ENCODE data around the gene MTERF4.
"Not testable (repeated sequence)": the region's sequence is repeated elsewhere in the genome, so short reads cannot be mapped to it uniquely, and the experiment has no call there.

Gene MTERF4

DNA sequence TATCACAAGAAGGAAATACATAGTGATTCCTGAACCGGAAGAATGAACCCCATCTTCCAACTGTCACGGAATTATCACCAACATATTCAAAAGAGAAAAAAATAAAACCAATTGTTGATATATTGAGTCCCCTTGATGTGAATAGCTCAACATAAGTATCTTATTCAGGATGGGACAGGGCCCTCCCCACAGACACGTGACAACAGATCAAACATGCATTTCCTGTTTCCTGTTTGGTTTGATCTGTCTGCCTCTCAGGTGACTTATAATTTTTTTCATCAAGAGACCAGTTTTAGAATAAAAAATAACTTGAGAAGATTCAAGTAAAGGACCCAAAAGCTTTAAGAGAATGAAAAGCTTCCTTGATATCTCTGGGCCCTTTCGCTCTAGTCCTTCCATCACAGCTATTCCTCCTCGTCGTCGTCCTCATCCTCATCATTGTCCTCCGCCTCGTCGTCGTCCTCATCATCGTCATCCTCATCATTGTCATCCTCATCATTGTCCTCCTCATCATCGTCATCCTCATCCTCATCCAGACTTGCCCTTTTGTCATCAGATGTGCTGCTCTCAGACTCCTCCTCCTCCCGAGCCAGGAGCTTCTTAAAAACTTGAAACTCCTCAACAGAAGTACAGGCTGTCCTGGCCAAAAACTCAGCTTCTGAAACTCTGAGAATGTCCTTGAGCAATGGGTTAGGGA is 6.3 kb downstream of the MTERF4 start:
- no peaks in the 10 kb centered on the region for H3K4me1 ChIP-seq (ENCODE audit: low read depth, poor library complexity, severe bottlenecking)
- no peaks in the 10 kb centered on the region for H3K27me3 ChIP-seq (ENCODE audit: insufficient read depth, low read depth)
- no peak overlapping the region for H2AFZ ChIP-seq (ENCODE audit: low read depth)
- TF ChIP-seq, protein P1, sequence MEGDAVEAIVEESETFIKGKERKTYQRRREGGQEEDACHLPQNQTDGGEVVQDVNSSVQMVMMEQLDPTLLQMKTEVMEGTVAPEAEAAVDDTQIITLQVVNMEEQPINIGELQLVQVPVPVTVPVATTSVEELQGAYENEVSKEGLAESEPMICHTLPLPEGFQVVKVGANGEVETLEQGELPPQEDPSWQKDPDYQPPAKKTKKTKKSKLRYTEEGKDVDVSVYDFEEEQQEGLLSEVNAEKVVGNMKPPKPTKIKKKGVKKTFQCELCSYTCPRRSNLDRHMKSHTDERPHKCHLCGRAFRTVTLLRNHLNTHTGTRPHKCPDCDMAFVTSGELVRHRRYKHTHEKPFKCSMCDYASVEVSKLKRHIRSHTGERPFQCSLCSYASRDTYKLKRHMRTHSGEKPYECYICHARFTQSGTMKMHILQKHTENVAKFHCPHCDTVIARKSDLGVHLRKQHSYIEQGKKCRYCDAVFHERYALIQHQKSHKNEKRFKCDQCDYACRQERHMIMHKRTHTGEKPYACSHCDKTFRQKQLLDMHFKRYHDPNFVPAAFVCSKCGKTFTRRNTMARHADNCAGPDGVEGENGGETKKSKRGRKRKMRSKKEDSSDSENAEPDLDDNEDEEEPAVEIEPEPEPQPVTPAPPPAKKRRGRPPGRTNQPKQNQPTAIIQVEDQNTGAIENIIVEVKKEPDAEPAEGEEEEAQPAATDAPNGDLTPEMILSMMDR (conservative IDR thresholded peaks at IDR 0.05; ENCODE audit: low read depth, low read length) = no peak
- no peak overlapping the region for H3K4me2 ChIP-seq
- peaks cover 4% of the 10 kb centered on the region; the same call in 1 of the 2 replicates for H3K36me3 ChIP-seq (ENCODE audit: insufficient read depth)
- no peak overlapping the region for H3K27ac ChIP-seq
- peaks cover 27% of the 10 kb centered on the region; the same call in 1 of the 2 replicates for H3K79me2 ChIP-seq (ENCODE audit: insufficient read depth, low read depth)
- H3K4me3 ChIP-seq (IDR thresholded peaks at IDR 0.05; ENCODE audit: insufficient read depth, low read depth, low read length) = no peak overlapping the region
- no peak overlapping the region for H3K9ac ChIP-seq
- H4K20me1 ChIP-seq (ENCODE audit: insufficient read depth) = no peaks in the 10 kb centered on the region

DNA sequence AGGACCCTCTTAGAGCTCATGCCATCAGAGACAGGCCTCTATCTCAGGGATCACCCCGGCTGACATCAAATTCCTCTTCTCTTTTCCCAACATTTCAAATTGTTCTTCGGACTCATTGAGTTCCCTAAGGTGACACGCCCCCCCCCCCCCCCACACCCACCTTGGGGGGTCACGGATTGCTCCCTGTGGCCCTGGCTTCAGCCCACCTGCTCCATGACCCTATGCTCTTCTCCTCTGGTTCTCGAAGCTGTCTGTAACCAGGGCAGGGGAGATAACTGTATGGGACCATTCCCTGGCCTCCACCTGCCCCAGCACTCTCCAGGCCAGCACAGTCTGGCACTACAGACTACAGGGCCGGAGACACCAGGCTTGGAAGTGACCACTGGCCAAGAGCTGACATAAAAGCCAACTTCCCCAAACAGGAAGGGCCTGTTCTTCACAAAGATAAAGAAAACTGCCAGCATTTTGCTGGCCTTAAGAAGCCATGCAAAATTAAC is 7.1 kb downstream of the MTERF4 start:
- no peak overlapping the region for H3K9ac ChIP-seq
- no peak overlapping the region for H2AFZ ChIP-seq (ENCODE audit: low read depth)
- peaks cover 4% of the 10 kb centered on the region; the same call in 1 of the 2 replicates for H3K36me3 ChIP-seq (ENCODE audit: insufficient read depth)
- no peaks in the 10 kb centered on the region for H4K20me1 ChIP-seq (ENCODE audit: insufficient read depth)
- no peak overlapping the region for H3K27ac ChIP-seq
- H3K4me1 ChIP-seq (ENCODE audit: low read depth, poor library complexity, severe bottlenecking) = no peaks in the 10 kb centered on the region
- H3K4me3 ChIP-seq (IDR thresholded peaks at IDR 0.05; ENCODE audit: insufficient read depth, low read depth, low read length) = no peak overlapping the region
- TF ChIP-seq, protein P1 (conservative IDR thresholded peaks at IDR 0.05; ENCODE audit: low read depth, low read length) = no peak
- H3K27me3 ChIP-seq (ENCODE audit: insufficient read depth, low read depth) = no peaks in the 10 kb centered on the region
- H3K4me2 ChIP-seq = no peak overlapping the region
- peaks cover 20% of the 10 kb centered on the region; the same call in 1 of the 2 replicates for H3K79me2 ChIP-seq (ENCODE audit: insufficient read depth, low read depth)

DNA sequence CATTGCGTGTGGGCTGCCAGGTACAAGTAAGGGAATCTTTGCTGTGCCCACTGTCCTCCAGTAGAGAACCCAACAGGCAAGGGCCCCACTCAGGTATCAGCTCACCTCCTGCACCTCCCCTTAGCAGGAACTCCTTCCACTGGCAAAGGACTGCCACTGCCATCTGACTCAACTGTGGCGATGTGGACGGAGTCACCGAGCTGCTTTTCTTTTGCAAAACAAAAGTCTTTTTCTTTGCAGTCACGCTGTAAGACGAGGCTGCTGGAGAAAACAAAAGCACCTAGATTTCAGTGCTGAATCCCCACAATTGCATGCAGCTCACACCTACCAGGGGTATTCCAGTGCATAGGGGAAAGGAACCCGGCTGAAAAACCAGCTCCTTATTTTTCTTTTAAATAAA is 7.9 kb downstream of the MTERF4 start:
- H3K27me3 ChIP-seq (ENCODE audit: insufficient read depth, low read depth) = no peaks in the 10 kb centered on the region
- H2AFZ ChIP-seq (ENCODE audit: low read depth) = no peak overlapping the region
- H3K4me1 ChIP-seq (ENCODE audit: low read depth, poor library complexity, severe bottlenecking) = no peaks in the 10 kb centered on the region
- peaks cover 12% of the 10 kb centered on the region; the same call in 1 of the 2 replicates for H3K79me2 ChIP-seq (ENCODE audit: insufficient read depth, low read depth)
- H3K36me3 ChIP-seq (ENCODE audit: insufficient read depth) = peaks cover 4% of the 10 kb centered on the region; the same call in 1 of the 2 replicates
- H3K4me3 ChIP-seq (IDR thresholded peaks at IDR 0.05; ENCODE audit: insufficient read depth, low read depth, low read length) = no peak overlapping the region
- no peak overlapping the region for H3K4me2 ChIP-seq
- H4K20me1 ChIP-seq (ENCODE audit: insufficient read depth) = no peaks in the 10 kb centered on the region
- H3K9ac ChIP-seq = no peak overlapping the region
- no peak overlapping the region for H3K27ac ChIP-seq
- TF ChIP-seq, protein P1 (conservative IDR thresholded peaks at IDR 0.05; ENCODE audit: low read depth, low read length) = no peak

DNA sequence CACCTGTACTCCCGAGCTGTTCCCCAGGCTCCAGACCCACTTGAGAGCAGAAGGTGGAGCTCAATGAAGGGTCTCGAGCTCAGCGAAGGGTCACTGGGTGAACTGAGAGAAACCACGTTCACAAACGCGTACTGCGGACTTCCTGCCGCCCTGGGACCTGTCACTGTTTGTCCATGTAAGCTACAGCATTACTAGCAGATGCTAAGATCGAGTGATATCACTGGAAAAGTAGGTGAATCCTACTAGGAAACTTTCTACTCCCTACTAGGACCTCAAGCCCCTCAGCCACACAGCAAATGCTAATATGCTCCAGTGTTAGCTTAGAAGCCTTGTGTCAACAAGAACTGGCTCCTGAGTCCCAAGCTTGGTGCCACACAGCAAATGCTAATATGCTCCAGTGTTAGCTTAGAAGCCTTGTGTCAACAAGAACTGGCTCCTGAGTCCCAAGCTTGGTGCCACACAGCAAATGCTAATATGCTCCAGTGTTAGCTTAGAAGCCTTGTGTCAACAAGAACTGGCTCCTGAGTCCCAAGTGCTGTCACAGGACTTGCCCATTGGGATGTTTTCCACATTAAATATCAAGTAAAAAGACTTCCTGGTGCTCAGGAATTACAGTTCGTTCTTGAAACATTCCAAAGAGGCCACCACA is 8.8 kb downstream of the MTERF4 start:
- H3K4me3 ChIP-seq (IDR thresholded peaks at IDR 0.05; ENCODE audit: insufficient read depth, low read depth, low read length); H2AFZ ChIP-seq (ENCODE audit: low read depth); H3K4me1 ChIP-seq (ENCODE audit: low read depth, poor library complexity, severe bottlenecking); H3K27ac ChIP-seq; H3K4me2 ChIP-seq; H3K27me3 ChIP-seq (ENCODE audit: insufficient read depth, low read depth); H3K79me2 ChIP-seq (ENCODE audit: insufficient read depth, low read depth); H3K9ac ChIP-seq; H4K20me1 ChIP-seq (ENCODE audit: insufficient read depth); H3K36me3 ChIP-seq (ENCODE audit: insufficient read depth): not testable (repeated sequence)

Data from KMS-11 (cell line).